ENCODE measurements around the gene MAX. TPM values are rescaled to one million over a fixed set of nuclear protein-coding genes. Genes with fewer than 3 reads are reported as not detected.

Gene MAX
- total RNA-seq, 1 experiment from 2014 or later, result 125 TPM

- intact Hi-C loops (cut with micrococcal nuclease), result no loop called here
- Mint-ChIP-seq H3K27ac (ENCODE audit: low read depth, unreplicated experiment) (no peak overlapping the region), H3K4me1 (ENCODE audit: insufficient read depth, unreplicated experiment) (no peaks in the 10 kb centered on the region), H3K9me3 (ENCODE audit: unreplicated experiment) (no peaks in the 10 kb centered on the region), H3K36me3 (ENCODE audit: insufficient read depth, unreplicated experiment) (no peaks in the 10 kb centered on the region), H3K4me3 (ENCODE audit: unreplicated experiment) (no peak overlapping the region), H3K27me3 (ENCODE audit: insufficient read depth, unreplicated experiment) (peaks cover 41% of the 10 kb centered on the region)
- ChIA-PET POLR2A (no interaction called here), CTCF (no interaction called here)
- no peak for TF ChIP-seq CTCF (IDR thresholded peaks at IDR 0.05; ENCODE audit: unreplicated experiment)
- DNase-seq (ENCODE audit: unreplicated experiment), result no peak
- no TSS peak for BruUV-seq (replicated peaks)
Measured at GRCh38 chr14:65141523-65141922, 39.2 kb upstream of the MAX start.

- TF ChIP-seq CTCF (IDR thresholded peaks at IDR 0.05; ENCODE audit: unreplicated experiment), result no peak
- Mint-ChIP-seq H3K27me3 (ENCODE audit: insufficient read depth, unreplicated experiment) (peaks cover 8% of the 10 kb centered on the region), H3K9me3 (ENCODE audit: unreplicated experiment) (no peaks in the 10 kb centered on the region), H3K27ac (ENCODE audit: low read depth, unreplicated experiment) (no peak overlapping the region), H3K36me3 (ENCODE audit: insufficient read depth, unreplicated experiment) (no peaks in the 10 kb centered on the region), H3K4me1 (ENCODE audit: insufficient read depth, unreplicated experiment) (no peaks in the 10 kb centered on the region), H3K4me3 (ENCODE audit: unreplicated experiment) (no peak overlapping the region)
- peak; percentile 9 for DNase-seq (ENCODE audit: unreplicated experiment)
- intact Hi-C loops (cut with micrococcal nuclease), result no loop called here
- CTCF ChIA-PET, result interaction anchor here (1.0 to 1.1 kb wide), 2 partner anchors 26 to 688 kb away, joined by 3 read pairs; no protein-coding TSS in a partner anchor
- no TSS peak for BruUV-seq (replicated peaks)
- POLR2A ChIA-PET, result interaction anchor here (1.7 kb wide), 1 partner anchor 9 kb away, joined by 4 read pairs; no protein-coding TSS in a partner anchor
Measured at GRCh38 chr14:65137648-65138307, 35.5 kb upstream of the MAX start.

GRCh38 chr14:65134651-65135579 lies 32.6 kb upstream of the MAX start:
- no TSS peak for BruUV-seq (replicated peaks)
- CTCF ChIA-PET, result interaction anchor here (0.6 kb wide), 2 partner anchors 33 to 35 kb away, joined by 3 read pairs; no protein-coding TSS in a partner anchor
- H3K27ac Mint-ChIP-seq (ENCODE audit: low read depth, unreplicated experiment), result no peak overlapping the region

More at GRCh38 chr14:65134651-65135579, 32.6 kb upstream of the MAX start:
- intact Hi-C loops (cut with micrococcal nuclease), result no loop called here
- TF ChIP-seq CTCF (IDR thresholded peaks at IDR 0.05; ENCODE audit: unreplicated experiment), result no peak
- no peak overlapping the region for H3K4me3 Mint-ChIP-seq (ENCODE audit: unreplicated experiment)
- no peaks in the 10 kb centered on the region for H3K27me3 Mint-ChIP-seq (ENCODE audit: insufficient read depth, unreplicated experiment)
- H3K36me3 Mint-ChIP-seq (ENCODE audit: insufficient read depth, unreplicated experiment), result no peaks in the 10 kb centered on the region
- H3K9me3 Mint-ChIP-seq (ENCODE audit: unreplicated experiment), result no peaks in the 10 kb centered on the region
- POLR2A ChIA-PET, result interaction anchor here (1.0 kb wide), 1 partner anchor 32 kb away, joined by 4 read pairs; the partner anchor contains the start of gene MAX
- no peak for DNase-seq (ENCODE audit: unreplicated experiment)
- no peaks in the 10 kb centered on the region for H3K4me1 Mint-ChIP-seq (ENCODE audit: insufficient read depth, unreplicated experiment)

Measured in MCF 10A (cell line).